Measurements from ENCODE around the gene TIMM13. TPM values are rescaled to one million over a fixed set of nuclear protein-coding genes. Genes with fewer than 3 reads are reported as not detected.

Gene TIMM13
- total and polyA plus RNA-seq, 2 of the 8 experiments (the other 6 are each of a cell fraction or from before 2014, with no cell fraction given): 270 to 275 TPM

- Histone ChIP-seq H4K5ac (ENCODE audit: insufficient read length, low read depth, low read length) (no peak overlapping the region), H2BK20ac (ENCODE audit: low read length) (no peak overlapping the region), H3K79me1 (ENCODE audit: low read depth, low read length) (peaks cover 17% of the 10 kb centered on the region), H3K23ac (ENCODE audit: insufficient read length) (no peak overlapping the region), H3K27me3 (replicated peaks in 1 of 4; ENCODE audit: control insufficient read depth in 3 of 4, extremely low read depth in 1 of 4, insufficient read depth in 3 of 4, low read length in 3 of 4) (no peaks in the 10 kb centered on the region), H2BK5ac (ENCODE audit: low read depth, low read length) (no peak overlapping the region), H3K14ac (ENCODE audit: insufficient read length) (no peak overlapping the region), H4K91ac (replicated peaks; ENCODE audit: insufficient read length, low read length) (no peak overlapping the region), H3K23me2 (ENCODE audit: low read depth, low read length) (peaks cover 4% of the 10 kb centered on the region; the same call in 1 of the 2 replicates), H3K79me2 (ENCODE audit: control insufficient read depth in 1 of 2, insufficient read depth in 2 of 2, low read length in 2 of 2) (peaks cover 3 to 52% of the 10 kb centered on the region in 2 experiments; a peak in 3 of 4 replicates), H3K36me3 (ENCODE audit: control insufficient read depth in 2 of 4, insufficient read depth in 4 of 4, low read length in 3 of 4) (peaks cover 6 to 35% (median 24%) of the 10 kb centered on the region in 4 experiments), H2AK5ac (ENCODE audit: low read depth, low read length) (no peak overlapping the region), H4K8ac (ENCODE audit: extremely low read depth, insufficient read depth, low read length) (no peak overlapping the region), H4K20me1 (replicated peaks in 1 of 2; ENCODE audit: control insufficient read depth in 1 of 2, insufficient read depth in 2 of 2, low read length in 2 of 2) (peaks cover 34 to 42% of the 10 kb centered on the region in 2 experiments), H3K9ac (replicated peaks in 1 of 4; ENCODE audit: extremely low read depth in 1 of 4, low read depth in 3 of 4, low read length in 3 of 4) (no peak overlapping the region), H3K27ac (ENCODE audit: low read depth, low read length) (no peak overlapping the region), H3K56ac (replicated peaks; ENCODE audit: insufficient read length, low read depth, low read length) (no peak overlapping the region), H3K4ac (replicated peaks; ENCODE audit: insufficient read length, low read depth, low read length) (no peak overlapping the region), H3K4me2 (ENCODE audit: insufficient read depth in 1 of 2, low read depth in 2 of 2, low read length in 2 of 2) (no peak overlapping the region), H2BK12ac (ENCODE audit: low read depth, low read length) (no peak overlapping the region), H3K4me1 (replicated peaks in 1 of 4; ENCODE audit: control insufficient read depth in 3 of 4, insufficient read depth in 4 of 4, low read length in 3 of 4) (peaks cover 0 to 7% (median 0%) of the 10 kb centered on the region in 4 experiments; a peak in 1 of 7 replicates), H3K4me3 (ENCODE audit: extremely low read depth in 1 of 4, insufficient read depth in 2 of 4, low read depth in 3 of 4, low read length in 4 of 4) (no peak overlapping the region), H3K9me3 (ENCODE audit: insufficient read depth in 2 of 2, low read depth in 1 of 2, low read length in 1 of 2) (no peaks in the 10 kb centered on the region), H2BK15ac (ENCODE audit: low read length) (no peak overlapping the region), H3K18ac (ENCODE audit: extremely low read depth, low read length) (no peak overlapping the region), H2BK120ac (replicated peaks; ENCODE audit: low read depth, low read length) (no peak overlapping the region), H2AFZ (ENCODE audit: low read length) (no peak overlapping the region)
- WGBS, 2 experiments (ENCODE audit: extremely low coverage in 1 of 2, insufficient coverage in 1 of 2, insufficient read length in 1 of 2, insufficient replicate concordance in 2 of 2, low coverage in 1 of 2, low lambda C conversion rate in 2 of 2, missing lambda C conversion rate in 1 of 2): 97% methylated on average over 17 of the region's 17 CpGs; no CpG with 5 or more reads in 1 of the 2 experiments
- no peak for FAIRE-seq
- DNase-seq (ENCODE audit: low read depth in 1 of 2, low spot score in 2 of 2): no peak
- POLR2A ChIA-PET (ENCODE audit: partially characterized antibody): interaction anchor here (0.9 to 9.5 kb wide), 2 partner anchors 17 to 33 kb away, joined by 3 to 84 read pairs; partner anchors contain the start of gene TIMM13
- CTCF ChIA-PET (ENCODE audit: partially characterized antibody): interaction anchor here (0.6 to 1.5 kb wide), 3 partner anchors 22 to 167 kb away, joined by 3 to 4 read pairs (median 3); no protein-coding TSS in a partner anchor
- TF ChIP-seq HDAC2 (IDR thresholded peaks at IDR 0.05; ENCODE audit: borderline replicate concordance in 1 of 2, low read depth in 2 of 2, low read length in 2 of 2): no peak
- TF ChIP-seq RAD21 (IDR thresholded peaks at IDR 0.05 in 1 of 2, conservative IDR thresholded peaks at IDR 0.05 in 1 of 2; ENCODE audit: low read depth in 2 of 2, low read length in 2 of 2): no peak
- no peak for TF ChIP-seq RBBP5 (IDR thresholded peaks at IDR 0.05; ENCODE audit: borderline replicate concordance, low read depth, low read length)
- no peak for TF ChIP-seq KDM1A (IDR thresholded peaks at IDR 0.05; ENCODE audit: borderline replicate concordance, low read length)
- no peak for TF ChIP-seq SRF (IDR thresholded peaks at IDR 0.05; ENCODE audit: low read depth, low read length)
- no peak for TF ChIP-seq POLR2AphosphoS5 (IDR thresholded peaks at IDR 0.05; ENCODE audit: low read depth, low read length)
- no peak for TF ChIP-seq EGR1 (IDR thresholded peaks at IDR 0.05; ENCODE audit: borderline replicate concordance, low read depth, low read length)
- TF ChIP-seq SP1 (IDR thresholded peaks at IDR 0.05; ENCODE audit: low read depth, low read length): no peak
- no peak for TF ChIP-seq SIX5 (IDR thresholded peaks at IDR 0.05; ENCODE audit: low read depth, low read length)
- no peak for TF ChIP-seq ZNF274 (IDR thresholded peaks at IDR 0.05; ENCODE audit: borderline replicate concordance, extremely low read depth, low read length)
- no peak for TF ChIP-seq CHD1 (IDR thresholded peaks at IDR 0.05; ENCODE audit: low read depth, low read length)
- TF ChIP-seq SP4 (IDR thresholded peaks at IDR 0.05; ENCODE audit: low read length): no peak
- TF ChIP-seq CTBP2 (IDR thresholded peaks at IDR 0.05; ENCODE audit: borderline replicate concordance, insufficient read depth, insufficient read length, low read length): no peak
- no peak for TF ChIP-seq SIN3A (conservative IDR thresholded peaks at IDR 0.05 in 1 of 2, IDR thresholded peaks at IDR 0.05 in 1 of 2; ENCODE audit: low read depth in 1 of 2, low read length in 2 of 2)
These were observed 16.4 kb upstream of the TIMM13 start for GRCh38 chr19:2443785-2444182.

All from H1 (cell line).